GM12872 (cell line): Measurements from ENCODE around the gene VAPB.

Experiments used
- CTCF ChIP-seq: IDR thresholded peaks from 3 replicates; pipeline ENCODE4 v1.5.1; 2011; ENCODE audit warnings: low read depth, mild to moderate bottlenecking, low read length, moderate library complexity; ENCODE audit not compliant: insufficient read depth

The VAPB gene

GRCh38 chr20:58479726-58480440, 90.9 kb downstream of the VAPB start:
- TF ChIP-seq CTCF = no peak

- TF ChIP-seq CTCF = no peak
Measured at GRCh38 chr20:58480551-58481336, 91.7 kb downstream of the VAPB start.

GRCh38 chr20:58481481-58482021, 92.5 kb downstream of the VAPB start:
- TF ChIP-seq CTCF = peak; percentile 57

DNA sequence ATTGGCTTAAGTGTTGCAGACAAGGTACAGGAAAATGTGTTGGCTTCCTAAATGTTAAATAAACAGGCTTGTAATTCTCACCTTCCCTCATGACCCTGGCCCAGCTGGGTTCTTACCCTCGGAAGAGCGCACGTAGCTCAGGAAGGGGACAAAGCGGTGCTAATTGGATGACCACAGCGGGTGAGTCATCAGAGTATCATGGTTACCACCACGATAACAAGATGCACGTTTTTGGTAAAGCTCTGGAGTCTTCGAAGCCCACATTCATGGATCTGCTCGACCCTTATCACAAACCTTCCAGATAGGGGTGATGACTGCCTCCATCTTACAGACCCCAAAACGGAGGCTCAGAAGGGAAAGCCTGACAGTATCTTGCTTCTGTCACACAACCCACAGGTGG, 93.4 kb downstream of the VAPB start:
- no peak for TF ChIP-seq CTCF

DNA sequence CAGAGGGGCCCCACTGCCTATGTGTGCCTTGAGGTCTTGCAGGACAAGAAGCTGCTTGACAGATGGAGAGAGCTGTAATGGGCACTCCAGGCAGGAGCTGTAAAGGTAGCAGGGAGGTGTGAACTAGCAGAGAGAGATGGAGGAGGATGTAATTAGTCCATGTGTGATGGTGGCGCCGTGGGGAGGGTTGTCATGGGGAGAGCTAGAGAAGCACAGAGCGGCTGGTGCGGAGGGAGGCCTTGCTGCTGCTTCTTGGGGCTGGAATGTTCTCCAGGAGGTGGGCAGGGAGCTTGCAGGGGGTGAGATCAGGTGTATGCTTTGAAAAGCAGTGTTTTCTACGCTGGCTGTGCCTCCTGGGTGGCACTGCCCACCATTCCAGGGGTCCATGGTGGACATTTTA, 94.0 kb downstream of the VAPB start:
- TF ChIP-seq CTCF = no peak

DNA sequence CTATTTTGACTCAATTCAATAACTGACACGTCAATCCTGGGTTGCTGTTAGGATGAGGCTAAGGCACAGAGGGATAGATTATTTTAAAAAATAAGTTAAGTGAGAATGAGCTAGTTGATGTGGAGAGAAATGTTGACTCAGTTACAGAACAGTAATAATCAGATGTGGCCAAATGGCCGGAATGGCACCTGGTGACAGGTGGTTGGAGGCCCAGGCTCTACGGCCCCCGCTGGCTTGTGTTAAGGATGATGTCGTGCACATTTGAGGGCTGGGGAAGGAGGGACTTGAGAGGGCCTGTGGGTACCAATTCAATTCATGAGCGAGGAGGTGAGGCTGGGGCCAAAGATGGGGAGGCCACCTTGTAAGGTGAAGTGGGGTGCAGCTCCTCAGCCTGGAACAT, 94.4 kb downstream of the VAPB start:
- no peak for TF ChIP-seq CTCF

- no peak for TF ChIP-seq CTCF
Measured at GRCh38 chr20:58485393-58485792, 96.4 kb downstream of the VAPB start.
